Adipocyte (in vitro differentiated cells): ENCODE results near the gene RDH8.

Experiments used
- DNase-seq: peaks from one replicate; pipeline ENCODE4 v3.0.0-alpha.2; 2015; ENCODE audit warnings: low read depth
- H3K27me3 ChIP-seq: replicated peaks from 2 replicates; pipeline ENCODE4 v1.7.0; 2013; ENCODE audit warnings: mild to moderate bottlenecking, low read length, moderate library complexity; ENCODE audit not compliant: control insufficient read depth, insufficient read depth
- H3K36me3 ChIP-seq: 2 replicates; pipeline ENCODE4 v1.7.0; 2013; ENCODE audit warnings: low read length, mild to moderate bottlenecking, moderate library complexity; ENCODE audit not compliant: control insufficient read depth, insufficient read depth, severe bottlenecking
- H3K4me1 ChIP-seq: 2 replicates; pipeline ENCODE4 v1.7.0; 2013; ENCODE audit warnings: mild to moderate bottlenecking, low read length, moderate library complexity; ENCODE audit not compliant: control insufficient read depth, insufficient read depth
- H3K4me3 ChIP-seq: 2 replicates; pipeline ENCODE4 v1.7.0; 2013; ENCODE audit warnings: mild to moderate bottlenecking, low read length, moderate library complexity
- H3K9ac ChIP-seq: 2 replicates; pipeline ENCODE4 v1.7.0; 2013; ENCODE audit warnings: mild to moderate bottlenecking, low read length, moderate library complexity
- H3K9me3 ChIP-seq: 2 replicates; pipeline ENCODE4 v1.7.0; 2013; ENCODE audit warnings: mild to moderate bottlenecking, low read length, moderate library complexity; ENCODE audit not compliant: control insufficient read depth

Gene RDH8

DNA sequence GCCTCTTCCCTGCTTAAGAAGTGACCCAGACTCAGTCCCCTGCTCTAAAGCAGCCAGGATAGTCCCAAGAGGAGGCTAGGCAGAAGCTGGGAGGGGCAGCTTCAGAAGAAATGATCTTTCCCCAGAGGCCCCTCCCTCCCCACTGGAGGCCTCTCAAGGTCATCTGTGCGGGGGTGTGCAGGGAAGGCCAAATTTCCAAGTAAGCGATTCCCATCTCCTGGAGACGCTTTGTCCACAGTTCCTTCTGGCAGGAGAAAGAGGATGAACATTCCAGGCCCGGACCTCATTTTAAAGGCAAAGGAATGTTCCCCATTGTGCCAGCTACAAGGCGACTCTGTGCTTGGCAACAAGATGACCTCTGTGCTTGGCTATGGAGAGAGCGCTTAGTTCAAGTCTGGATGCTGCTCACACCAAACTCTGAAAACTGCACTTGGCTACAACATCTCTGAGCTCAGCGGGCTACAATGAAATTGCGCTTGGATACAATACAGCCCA lies 26.4 kb upstream of the RDH8 start:
- Histone ChIP-seq H3K9ac (peak overlapping the region; percentile 71), H3K27me3 (no peaks in the 10 kb centered on the region), H3K4me3 (no peak overlapping the region), H3K9me3 (no peaks in the 10 kb centered on the region), H3K4me1 (peaks cover 27% of the 10 kb centered on the region), H3K36me3 (peaks cover 83% of the 10 kb centered on the region)
- peak; percentile 40 for DNase-seq

DNA sequence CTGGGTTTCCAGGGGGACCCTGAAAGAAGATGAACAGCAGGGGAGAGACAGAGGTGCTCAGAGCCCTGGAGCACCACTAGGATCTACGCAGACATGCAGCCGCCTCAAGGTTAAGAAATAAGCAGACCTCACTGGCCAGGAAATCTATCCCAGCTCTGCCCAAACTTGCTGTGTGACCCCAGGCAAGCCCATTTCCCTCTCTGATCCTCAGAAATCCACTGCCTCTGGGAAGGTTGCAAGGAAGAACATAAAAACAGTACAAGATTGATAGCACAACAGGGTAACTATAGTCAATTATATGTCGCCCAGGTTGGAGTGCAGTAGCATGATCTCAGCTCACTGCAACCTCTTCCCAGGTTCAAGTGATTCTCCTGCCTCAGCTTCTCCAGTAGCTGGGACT lies 23.8 kb upstream of the RDH8 start:
- Histone ChIP-seq H3K9ac (no peak overlapping the region), H3K27me3 (no peaks in the 10 kb centered on the region), H3K4me1 (peaks cover 18% of the 10 kb centered on the region), H3K9me3 (no peaks in the 10 kb centered on the region), H3K4me3 (no peak overlapping the region), H3K36me3 (peaks cover 84% of the 10 kb centered on the region)
- no peak for DNase-seq

DNA sequence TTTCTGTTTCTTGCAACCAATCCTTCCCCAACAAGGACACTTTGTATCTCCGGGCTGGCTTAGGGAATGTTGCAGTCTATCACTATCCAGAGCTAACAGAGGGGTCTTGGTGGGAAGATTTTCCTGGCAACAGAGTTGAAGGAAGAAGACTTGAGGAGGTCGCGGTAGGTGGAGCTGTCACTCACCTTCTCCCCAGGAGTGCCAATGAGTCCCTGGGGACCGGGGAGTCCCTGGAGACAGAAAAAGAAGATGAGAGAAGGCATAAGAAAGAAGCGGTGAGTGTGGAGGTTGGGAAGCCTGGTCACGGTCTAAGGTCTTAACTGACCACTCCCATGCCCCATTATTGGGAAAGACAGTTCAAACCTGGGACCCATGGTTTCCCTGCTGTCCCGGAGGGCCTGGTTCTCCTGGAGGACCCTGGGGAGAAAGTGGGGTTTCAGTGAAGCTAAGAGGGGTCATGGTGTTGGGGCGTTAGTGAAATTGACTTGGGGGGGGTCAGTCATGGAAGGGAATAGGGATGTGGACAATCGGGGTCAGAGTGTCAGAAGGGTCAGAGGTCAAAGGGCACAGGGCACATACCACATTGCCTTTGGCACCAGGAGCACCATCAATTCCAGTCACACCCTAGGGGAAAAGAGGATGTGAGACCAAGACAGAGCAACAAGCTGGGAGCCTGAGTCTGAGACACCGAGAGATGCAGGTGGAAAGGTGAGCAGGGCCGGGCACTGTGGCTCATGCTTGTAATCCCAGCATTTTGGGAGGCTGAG lies 21.7 kb upstream of the RDH8 start:
- H3K9ac ChIP-seq: no peak overlapping the region
- no peaks in the 10 kb centered on the region for H3K9me3 ChIP-seq
- H3K4me1 ChIP-seq: peaks cover 14% of the 10 kb centered on the region
- H3K36me3 ChIP-seq: peaks cover 91% of the 10 kb centered on the region
- DNase-seq: no peak
- no peaks in the 10 kb centered on the region for H3K27me3 ChIP-seq
- no peak overlapping the region for H3K4me3 ChIP-seq

DNA sequence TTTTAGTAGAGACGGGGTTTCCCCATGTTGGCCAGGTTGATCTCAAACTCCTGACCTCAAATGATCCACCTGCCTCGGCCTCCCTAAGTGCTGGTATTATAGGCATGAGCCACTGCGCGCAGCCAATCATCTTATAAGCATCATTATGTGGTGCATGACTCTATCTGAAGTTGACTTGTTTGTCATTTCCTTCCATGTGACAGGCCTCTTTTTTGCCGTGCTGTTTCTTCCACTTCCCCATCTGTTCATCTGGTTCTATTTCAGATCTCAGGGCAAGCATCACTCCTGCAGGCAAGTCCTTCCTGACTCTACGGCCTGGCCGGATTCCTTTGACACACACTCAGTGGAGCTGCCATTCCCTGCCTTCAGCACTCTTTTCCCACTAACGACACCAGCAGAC lies 18.2 kb upstream of the RDH8 start:
- H3K4me3 ChIP-seq: no peak overlapping the region
- no peaks in the 10 kb centered on the region for H3K9me3 ChIP-seq
- no peak for DNase-seq
- H3K4me1 ChIP-seq: peaks cover 4% of the 10 kb centered on the region
- peaks cover 87% of the 10 kb centered on the region for H3K36me3 ChIP-seq
- no peaks in the 10 kb centered on the region for H3K27me3 ChIP-seq
- no peak overlapping the region for H3K9ac ChIP-seq

DNA sequence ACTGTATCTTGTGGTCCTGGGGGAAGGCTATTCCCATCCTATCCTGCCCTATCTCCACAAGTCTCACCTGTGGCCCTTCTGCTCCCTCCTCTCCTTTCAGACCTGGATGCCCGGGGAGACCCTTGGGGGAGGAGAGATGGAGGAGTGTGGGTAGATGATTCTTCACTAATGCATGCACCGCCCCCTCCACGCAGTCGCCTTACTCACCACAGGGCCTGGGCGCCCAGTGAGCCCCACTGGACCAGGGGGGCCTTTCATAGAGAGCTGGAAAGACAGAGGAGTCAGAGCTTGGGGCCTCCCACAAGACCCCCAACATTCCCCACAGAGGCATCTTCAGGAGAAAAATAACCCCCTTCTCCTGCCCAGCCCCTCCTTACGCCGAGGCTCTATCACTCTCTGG lies 17.3 kb upstream of the RDH8 start:
- Histone ChIP-seq H3K27me3 (no peaks in the 10 kb centered on the region), H3K36me3 (peaks cover 88% of the 10 kb centered on the region), H3K9me3 (no peaks in the 10 kb centered on the region), H3K4me3 (no peak overlapping the region), H3K9ac (no peak overlapping the region), H3K4me1 (peaks cover 4% of the 10 kb centered on the region)
- DNase-seq: no peak

DNA sequence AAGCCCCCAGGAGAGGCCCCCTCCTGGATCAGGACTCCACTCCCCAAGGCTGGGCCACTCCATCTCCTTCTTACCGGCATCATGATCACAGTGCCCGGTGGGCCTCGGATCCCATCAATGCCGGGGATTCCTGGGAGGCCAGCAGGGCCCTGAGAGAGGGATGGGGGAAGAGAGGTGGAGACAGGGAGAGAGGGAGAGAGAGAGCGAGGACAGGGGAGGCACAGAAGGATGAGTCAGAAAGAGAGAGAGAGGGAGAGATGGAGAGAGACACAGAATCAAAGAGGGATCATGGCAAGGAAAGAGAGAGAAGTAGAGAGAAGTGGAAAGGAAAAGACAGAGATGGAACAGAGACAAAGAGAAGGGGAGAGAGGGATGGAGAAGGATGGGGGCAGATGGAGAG lies 16.7 kb upstream of the RDH8 start:
- Histone ChIP-seq H3K4me3 (no peak overlapping the region), H3K4me1 (peaks cover 4% of the 10 kb centered on the region), H3K9ac (peak overlapping the region; percentile 42), H3K36me3 (peaks cover 88% of the 10 kb centered on the region), H3K9me3 (no peaks in the 10 kb centered on the region), H3K27me3 (no peaks in the 10 kb centered on the region)
- DNase-seq: no peak

DNA sequence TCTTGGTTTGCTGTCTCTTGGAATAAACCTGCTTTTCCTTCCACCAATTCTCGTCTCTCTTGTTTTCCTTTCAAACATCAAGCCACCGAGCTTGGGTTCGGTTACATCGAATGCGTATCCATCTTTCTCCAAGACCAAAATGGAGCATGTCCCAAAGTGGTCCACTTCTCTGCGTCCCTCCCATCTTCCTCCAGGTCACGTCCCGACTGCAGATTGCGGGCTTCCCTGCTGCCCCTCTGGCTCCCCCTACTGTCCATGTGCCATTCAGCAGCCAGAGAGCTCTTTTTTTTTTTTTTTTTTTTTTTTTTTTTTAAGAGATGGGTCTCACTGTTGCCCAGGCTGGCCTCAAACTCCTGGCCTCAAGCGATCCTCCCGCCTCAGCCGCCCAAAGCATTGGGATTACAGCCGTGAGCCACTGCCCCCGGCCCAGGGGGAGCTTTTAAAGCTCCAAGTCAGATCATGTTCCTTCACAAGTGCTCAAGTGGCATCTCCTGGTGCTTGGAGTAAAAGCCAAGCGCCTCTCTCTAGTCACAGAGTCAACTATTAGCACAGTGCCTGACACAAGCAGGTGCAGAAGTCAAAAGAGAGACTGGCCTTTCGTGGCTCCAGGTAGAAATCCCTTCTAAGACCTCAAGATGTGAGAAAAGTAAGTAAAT lies 13.0 kb upstream of the RDH8 start:
- Histone ChIP-seq H3K4me1 (peaks cover 4% of the 10 kb centered on the region), H3K4me3 (no peak overlapping the region), H3K9me3 (no peaks in the 10 kb centered on the region), H3K36me3 (peaks cover 86% of the 10 kb centered on the region), H3K9ac (peak overlapping the region; percentile 25), H3K27me3 (no peaks in the 10 kb centered on the region)
- DNase-seq: peak; percentile 90

DNA sequence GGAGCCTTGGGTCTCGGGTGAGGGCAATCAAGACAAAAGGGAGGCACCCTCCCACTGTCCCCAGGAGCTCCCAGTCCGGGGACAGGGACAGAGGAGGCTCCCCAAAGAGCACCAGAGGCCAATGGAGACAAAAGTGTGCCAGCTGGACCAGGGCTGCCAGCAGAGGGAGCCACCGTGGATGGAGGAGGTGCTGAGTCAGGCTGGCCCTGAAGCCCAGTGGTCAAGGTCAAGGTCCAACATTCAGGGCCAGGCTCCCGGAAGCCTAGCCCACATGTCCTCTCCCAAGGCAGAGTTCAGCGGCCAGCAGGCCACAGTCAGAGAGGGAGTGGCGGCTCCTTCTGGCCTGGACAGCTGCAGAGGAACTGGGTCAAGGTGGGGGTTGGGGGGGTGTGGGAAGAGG lies 11.4 kb upstream of the RDH8 start:
- peak; percentile 34 for DNase-seq
- H3K36me3 ChIP-seq: peaks cover 78% of the 10 kb centered on the region
- H3K9ac ChIP-seq: peak overlapping the region; percentile 3
- no peak overlapping the region for H3K4me3 ChIP-seq
- H3K9me3 ChIP-seq: no peaks in the 10 kb centered on the region
- H3K4me1 ChIP-seq: peaks cover 12% of the 10 kb centered on the region
- H3K27me3 ChIP-seq: no peaks in the 10 kb centered on the region

DNA sequence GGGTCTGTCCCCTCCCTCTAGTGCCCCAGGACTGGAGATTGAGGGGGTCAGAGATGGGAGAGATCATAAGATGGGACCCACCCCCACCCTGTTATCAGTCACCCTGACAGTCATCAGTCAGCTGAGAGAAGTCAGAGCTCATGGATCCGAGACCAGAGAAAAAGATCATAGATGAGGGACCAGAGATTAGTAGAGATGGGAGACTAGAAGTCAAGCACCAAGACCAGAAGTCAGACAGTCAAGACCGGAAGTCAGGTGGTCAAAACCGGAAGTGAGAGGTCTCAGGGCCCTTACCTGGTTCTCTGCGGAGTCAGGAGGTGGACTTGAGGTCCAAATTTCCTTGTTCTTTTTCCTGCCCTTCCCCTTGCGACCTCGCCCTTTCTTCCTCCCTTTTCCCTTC lies 10.0 kb upstream of the RDH8 start:
- DNase-seq: no peak
- no peaks in the 10 kb centered on the region for H3K9me3 ChIP-seq

DNA sequence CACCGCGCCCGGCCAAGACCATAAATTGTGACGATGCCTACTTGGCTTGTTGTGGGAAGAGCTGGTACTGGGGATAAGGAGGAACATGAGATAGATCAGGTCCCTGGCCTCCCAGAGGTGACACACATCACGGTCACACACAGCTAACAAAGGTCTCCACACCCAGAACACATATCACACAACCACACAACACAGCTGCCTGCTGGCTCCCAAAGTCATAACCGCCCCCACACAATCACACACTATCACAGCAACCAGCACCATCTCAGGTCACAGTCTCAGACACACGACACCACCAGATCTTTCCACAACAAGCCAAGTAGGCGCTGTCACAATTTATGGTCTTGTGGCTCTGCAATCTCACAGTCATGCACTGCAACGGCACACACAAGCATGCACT lies 8.7 kb upstream of the RDH8 start:
- no peak for DNase-seq
- Histone ChIP-seq H3K9ac (no peak overlapping the region), H3K4me3 (no peak overlapping the region), H3K36me3 (peaks cover 58% of the 10 kb centered on the region), H3K9me3 (no peaks in the 10 kb centered on the region), H3K4me1 (peaks cover 35% of the 10 kb centered on the region), H3K27me3 (no peaks in the 10 kb centered on the region)

More for the DNA sequence above, 10.0 kb upstream of the RDH8 start:
- Histone ChIP-seq H3K9ac (no peak overlapping the region), H3K4me3 (no peak overlapping the region), H3K36me3 (peaks cover 65% of the 10 kb centered on the region), H3K27me3 (no peaks in the 10 kb centered on the region), H3K4me1 (peaks cover 25% of the 10 kb centered on the region)

DNA sequence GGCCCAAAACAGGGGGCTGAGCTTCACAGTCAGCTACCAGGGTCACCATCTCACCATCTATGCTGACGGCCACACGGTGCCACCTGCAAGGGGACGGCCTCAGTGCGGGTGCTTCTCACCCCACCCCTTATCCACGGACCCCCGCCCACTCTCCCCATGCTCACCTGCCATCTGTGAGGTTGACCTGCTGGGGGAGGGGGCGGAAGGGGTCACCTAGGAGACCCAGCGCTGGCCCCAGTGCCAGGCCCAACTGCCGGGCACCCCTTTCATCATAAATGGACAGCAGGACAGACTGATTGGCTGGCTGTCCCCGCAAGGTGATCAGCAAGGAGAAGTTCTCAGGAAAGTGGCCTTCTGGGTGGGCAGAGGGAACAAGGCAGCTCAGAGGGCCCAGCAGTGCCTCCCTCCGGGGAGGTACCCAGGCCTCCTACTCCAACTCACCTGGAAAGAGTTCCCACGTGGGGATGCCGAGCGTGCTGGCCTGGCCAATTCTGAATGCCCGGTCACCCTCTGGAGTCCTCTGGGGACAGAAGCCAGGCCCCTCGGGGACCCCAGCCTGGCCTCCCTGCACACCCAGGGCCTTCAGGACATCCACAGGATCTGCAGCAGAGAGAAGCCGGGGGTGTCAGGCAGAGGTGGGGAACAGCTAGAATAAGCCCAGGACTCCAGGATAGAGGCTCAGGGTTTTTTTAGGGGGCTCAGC lies 7.5 kb upstream of the RDH8 start:
- Histone ChIP-seq H3K36me3 (peaks cover 49% of the 10 kb centered on the region), H3K4me1 (peaks cover 41% of the 10 kb centered on the region), H3K9me3 (no peaks in the 10 kb centered on the region), H3K4me3 (no peak overlapping the region), H3K9ac (peak overlapping the region; percentile 43), H3K27me3 (no peaks in the 10 kb centered on the region)
- no peak for DNase-seq
